GM12878 (cell line): ENCODE data around the gene DCLK2. TPM values are rescaled to one million over a fixed set of nuclear protein-coding genes. Genes with fewer than 3 reads are reported as not detected.

ENCODE experiments used
- CBX3 ChIP-seq: fragments of 200-600 bp; sonication (generic); IDR thresholded peaks from 2 replicates; pipeline ENCODE4 v1.6.1; 2016; ENCODE audit warnings: low read depth, borderline replicate concordance
- EGR1 ChIP-seq, 2 experiments: IDR thresholded peaks; 1 replicate in 1 of 2; 2 replicates in 1 of 2; pipeline ENCODE4 v1.6.1; 2011 to 2012; ENCODE audit warnings: low read depth in 2 of 2, low read length in 2 of 2, borderline replicate concordance in 1 of 2, mild to moderate bottlenecking in 1 of 2, moderate library complexity in 1 of 2
- NFYA ChIP-seq: IDR thresholded peaks from 2 replicates; pipeline ENCODE4 v1.6.1; 2011; ENCODE audit warnings: low read depth, mild to moderate bottlenecking, low read length, improper control_type of control experiment, borderline replicate concordance
- POLR2AphosphoS5 ChIP-seq: IDR thresholded peaks from 2 replicates; pipeline ENCODE4 v1.6.1; 2011; ENCODE audit warnings: mild to moderate bottlenecking, low read length, inconsistent platforms
- RAD21 ChIP-seq: IDR thresholded peaks from 2 replicates; pipeline ENCODE4 v1.6.1; 2011; ENCODE audit warnings: mild to moderate bottlenecking, low read depth, low read length, moderate library complexity; ENCODE audit not compliant: insufficient read depth
- RUNX3 ChIP-seq: IDR thresholded peaks from 2 replicates; pipeline ENCODE4 v1.6.1; 2012; ENCODE audit warnings: low read length, inconsistent platforms
- SMAD5 ChIP-seq: IDR thresholded peaks from 2 replicates; pipeline ENCODE4 v1.6.1; 2016; ENCODE audit warnings: antibody characterized with exemption, low read depth
- SMARCA5 ChIP-seq: fragments of 450-650 bp; IDR thresholded peaks from 2 replicates; pipeline ENCODE4 v1.6.1; 2017; ENCODE audit warnings: mild to moderate bottlenecking
- TARDBP ChIP-seq: IDR thresholded peaks from 2 replicates; pipeline ENCODE4 v1.6.1; 2016; ENCODE audit warnings: borderline replicate concordance
- ZBED1 ChIP-seq: IDR thresholded peaks from 2 replicates; pipeline ENCODE4 v1.6.1; 2016; ENCODE audit warnings: borderline replicate concordance
- ZNF24 ChIP-seq: fragments of 450-650 bp; IDR thresholded peaks from 2 replicates; pipeline ENCODE4 v1.6.1; 2017; ENCODE audit warnings: antibody characterized with exemption, mild to moderate bottlenecking
- polyA plus RNA-seq, 11 experiments: library from polyadenylated mRNA; depleted of rRNA in 4 of 11; unstranded in 6 of 11; stranded (reverse) in 5 of 11; fragments of >200 nt; fragmentation: Nextera tagmentation in 4 of 11; fragmentation: Illumina TruSeq in 1 of 11; extraction: Ambion mirVana in 4 of 11; extraction: Trizol in 1 of 11; gene quantifications; 1 replicate in 1 of 11; 2 replicates in 10 of 11; pipeline versions ENCODE4 v1.2.1 to v1.2.3, GENCODE V29; 2011 to 2016; ENCODE audit warnings: inconsistent platforms in 2 of 11, missing spikeins in 2 of 11, low read depth in 1 of 11
- total RNA-seq, 4 experiments: library from RNA; depleted of rRNA in 3 of 4; stranded (reverse); fragments of >200 nt in 3 of 4; fragmentation: Illumina TruSeq in 1 of 4; extraction: Trizol in 1 of 4; gene quantifications; 2 replicates each; pipeline versions ENCODE4 v1.2.1 to v1.2.3, GENCODE V29; 2013 to 2021
- TF ChIP-seq, protein P1 (sequence below): fragments of 450-650 bp; formaldehyde crosslinking; IDR thresholded peaks from 2 replicates; pipeline ENCODE4 v1.4.0; 2022; ENCODE audit warnings: mild to moderate bottlenecking, moderate library complexity
- TF ChIP-seq, protein P2 (sequence below): fragments of 450-650 bp; conservative IDR thresholded peaks from 2 replicates; pipeline ENCODE4 v1.6.1; 2017; ENCODE audit warnings: mild to moderate bottlenecking, moderate library complexity

Gene DCLK2
- total and polyA plus RNA-seq, 10 of the 15 experiments (the other 5 are each of a cell fraction or from before 2014, with no cell fraction given): not detected

DNA sequence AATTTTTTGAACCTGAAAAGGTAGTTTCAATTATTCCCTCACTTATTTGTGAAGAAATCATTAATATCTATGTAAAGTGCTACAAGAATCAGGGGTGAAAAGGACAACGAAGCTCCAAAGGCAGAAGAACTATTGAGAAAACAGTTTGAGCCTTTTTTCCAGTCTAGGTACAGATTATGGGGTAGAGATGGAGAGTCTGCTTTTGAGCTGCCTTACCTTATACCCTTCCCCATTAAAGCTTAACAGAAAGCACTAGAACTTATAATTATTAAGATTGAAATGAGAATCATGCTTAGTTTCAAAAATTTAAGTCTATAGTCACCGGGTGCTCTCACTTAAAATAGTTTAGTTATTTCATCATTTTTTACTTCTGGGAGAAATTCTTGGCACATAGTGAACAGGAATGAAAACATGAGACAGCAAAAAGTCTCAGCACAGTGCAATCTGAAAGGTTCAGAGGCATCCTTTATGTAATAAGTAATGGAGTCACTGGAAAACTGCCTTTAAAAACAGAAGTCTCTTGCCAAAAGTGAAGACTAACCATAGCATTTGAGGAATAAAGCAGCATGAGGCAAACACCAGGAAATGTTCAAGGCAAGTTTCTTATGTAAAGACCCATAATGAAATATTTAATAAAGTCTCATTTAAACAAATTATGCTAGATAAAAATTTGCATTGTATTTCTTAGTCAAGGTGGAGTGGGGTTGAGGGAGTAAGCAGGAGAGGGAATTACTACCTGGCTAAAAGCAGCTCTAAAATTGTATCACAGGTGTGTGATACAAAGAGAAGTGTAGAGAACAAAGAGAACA lies 5.1 kb upstream of the DCLK2 start (continued):
- TF ChIP-seq POLR2AphosphoS5 (no peak), RUNX3 (no peak), NFYA (no peak), ZBED1 (no peak), RAD21 (no peak), ZNF24 (no peak), CBX3 (no peak), SMARCA5 (no peak), TARDBP (no peak), EGR1 (IDR thresholded peaks at IDR 0.05; ENCODE audit: borderline replicate concordance in 1 of 2, low read depth in 2 of 2, low read length in 2 of 2) (no peak), SMAD5 (no peak)
- TF ChIP-seq, protein P1, sequence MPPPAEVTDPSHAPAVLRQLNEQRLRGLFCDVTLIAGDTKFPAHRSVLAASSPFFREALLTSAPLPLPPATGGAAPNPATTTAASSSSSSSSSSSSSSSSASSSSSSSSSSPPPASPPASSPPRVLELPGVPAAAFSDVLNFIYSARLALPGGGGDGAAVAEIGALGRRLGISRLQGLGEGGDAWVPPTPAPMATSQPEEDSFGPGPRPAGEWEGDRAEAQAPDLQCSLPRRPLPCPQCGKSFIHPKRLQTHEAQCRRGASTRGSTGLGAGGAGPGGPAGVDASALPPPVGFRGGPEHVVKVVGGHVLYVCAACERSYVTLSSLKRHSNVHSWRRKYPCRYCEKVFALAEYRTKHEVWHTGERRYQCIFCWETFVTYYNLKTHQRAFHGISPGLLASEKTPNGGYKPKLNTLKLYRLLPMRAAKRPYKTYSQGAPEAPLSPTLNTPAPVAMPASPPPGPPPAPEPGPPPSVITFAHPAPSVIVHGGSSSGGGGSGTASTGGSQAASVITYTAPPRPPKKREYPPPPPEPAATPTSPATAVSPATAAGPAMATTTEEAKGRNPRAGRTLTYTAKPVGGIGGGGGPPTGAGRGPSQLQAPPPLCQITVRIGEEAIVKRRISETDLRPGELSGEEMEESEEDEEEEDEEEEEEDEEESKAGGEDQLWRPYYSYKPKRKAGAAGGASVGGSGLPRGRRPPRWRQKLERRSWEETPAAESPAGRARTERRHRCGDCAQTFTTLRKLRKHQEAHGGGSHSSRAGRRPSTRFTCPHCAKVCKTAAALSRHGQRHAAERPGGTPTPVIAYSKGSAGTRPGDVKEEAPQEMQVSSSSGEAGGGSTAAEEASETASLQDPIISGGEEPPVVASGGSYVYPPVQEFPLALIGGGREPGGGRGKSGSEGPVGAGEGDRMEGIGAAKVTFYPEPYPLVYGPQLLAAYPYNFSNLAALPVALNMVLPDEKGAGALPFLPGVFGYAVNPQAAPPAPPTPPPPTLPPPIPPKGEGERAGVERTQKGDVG (CRISPR knock-in tag): no peak
- TF ChIP-seq, protein P2, sequence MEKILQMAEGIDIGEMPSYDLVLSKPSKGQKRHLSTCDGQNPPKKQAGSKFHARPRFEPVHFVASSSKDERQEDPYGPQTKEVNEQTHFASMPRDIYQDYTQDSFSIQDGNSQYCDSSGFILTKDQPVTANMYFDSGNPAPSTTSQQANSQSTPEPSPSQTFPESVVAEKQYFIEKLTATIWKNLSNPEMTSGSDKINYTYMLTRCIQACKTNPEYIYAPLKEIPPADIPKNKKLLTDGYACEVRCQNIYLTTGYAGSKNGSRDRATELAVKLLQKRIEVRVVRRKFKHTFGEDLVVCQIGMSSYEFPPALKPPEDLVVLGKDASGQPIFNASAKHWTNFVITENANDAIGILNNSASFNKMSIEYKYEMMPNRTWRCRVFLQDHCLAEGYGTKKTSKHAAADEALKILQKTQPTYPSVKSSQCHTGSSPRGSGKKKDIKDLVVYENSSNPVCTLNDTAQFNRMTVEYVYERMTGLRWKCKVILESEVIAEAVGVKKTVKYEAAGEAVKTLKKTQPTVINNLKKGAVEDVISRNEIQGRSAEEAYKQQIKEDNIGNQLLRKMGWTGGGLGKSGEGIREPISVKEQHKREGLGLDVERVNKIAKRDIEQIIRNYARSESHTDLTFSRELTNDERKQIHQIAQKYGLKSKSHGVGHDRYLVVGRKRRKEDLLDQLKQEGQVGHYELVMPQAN: no peak
